HG03139 (cell line): ENCODE results near the gene PLPPR5.

Experiments used
- ATAC-seq: cut with Tn5 transposase; IDR thresholded peaks from one replicate; pipeline ENCODE4 v1.9.1; 2021; ENCODE audit not compliant: unreplicated experiment

The PLPPR5 gene

DNA sequence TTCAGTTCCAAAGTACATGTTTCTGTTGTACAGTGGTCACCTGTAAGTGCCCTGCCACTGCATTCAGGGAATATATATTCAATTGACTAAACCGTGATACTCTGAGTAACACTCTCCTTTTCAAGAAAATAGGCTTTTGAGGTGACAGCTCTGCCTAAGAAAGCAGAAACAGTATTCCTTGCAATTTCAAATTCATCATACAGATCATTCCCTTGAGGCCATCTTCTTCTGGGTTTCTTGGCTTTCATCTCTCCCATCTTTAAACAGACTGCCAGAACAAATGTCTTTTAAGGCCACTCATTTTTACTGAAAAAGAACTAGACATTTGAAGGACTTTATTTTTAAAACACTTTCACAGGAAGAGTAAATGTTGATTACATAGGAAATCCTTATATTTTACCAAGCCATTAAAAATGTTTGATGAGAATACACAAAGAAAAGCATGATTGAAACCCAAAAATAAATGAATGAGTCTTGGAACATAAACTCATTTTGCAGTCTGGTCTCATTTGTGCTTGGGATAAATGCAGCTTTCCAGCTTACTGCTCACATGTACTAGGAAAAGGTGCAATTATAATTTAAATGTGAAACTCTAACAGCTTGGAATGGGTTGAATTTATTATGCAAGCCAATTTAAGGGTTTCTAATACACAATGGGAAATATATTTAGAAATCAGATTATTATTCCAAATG lies 34.7 kb downstream of the PLPPR5 start:
- ATAC-seq = no peak

DNA sequence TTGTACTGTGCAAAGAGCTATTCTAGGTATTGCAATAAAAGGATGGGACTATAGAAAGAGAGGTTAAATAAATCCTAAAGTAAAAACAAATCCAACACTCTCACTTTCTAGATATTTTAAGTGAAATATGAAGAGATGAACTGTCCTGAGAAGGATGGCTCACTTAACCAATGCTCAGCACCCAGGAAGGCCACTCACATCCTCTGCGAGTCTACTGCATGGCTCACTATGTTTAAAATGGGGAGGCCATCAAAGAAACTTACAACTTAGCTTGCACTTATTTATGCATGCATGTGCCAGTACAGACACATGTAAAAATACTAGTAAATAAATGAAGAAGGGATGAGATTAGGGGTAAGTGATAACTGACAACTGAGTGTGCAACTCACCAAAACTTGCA lies 37.5 kb downstream of the PLPPR5 start:
- ATAC-seq = no peak

DNA sequence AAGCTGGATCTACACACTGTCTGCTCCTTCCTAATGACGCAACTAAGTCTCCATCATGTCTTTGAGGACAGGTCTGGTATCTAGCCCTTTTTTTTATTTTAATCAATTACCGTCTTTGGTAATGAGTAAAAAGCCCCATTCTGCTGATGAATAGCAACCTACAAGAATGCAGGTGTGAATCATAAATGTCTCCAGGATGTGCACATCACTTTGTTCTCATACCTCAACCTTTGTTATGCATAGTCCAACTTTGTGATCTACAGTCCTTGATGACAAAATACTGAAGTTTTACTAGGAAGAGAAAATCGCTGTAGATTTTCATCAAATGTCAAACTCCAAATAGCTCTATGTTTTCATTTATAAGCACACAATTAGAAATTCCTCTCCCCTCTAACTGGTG lies 39.3 kb downstream of the PLPPR5 start:
- ATAC-seq = no peak

DNA sequence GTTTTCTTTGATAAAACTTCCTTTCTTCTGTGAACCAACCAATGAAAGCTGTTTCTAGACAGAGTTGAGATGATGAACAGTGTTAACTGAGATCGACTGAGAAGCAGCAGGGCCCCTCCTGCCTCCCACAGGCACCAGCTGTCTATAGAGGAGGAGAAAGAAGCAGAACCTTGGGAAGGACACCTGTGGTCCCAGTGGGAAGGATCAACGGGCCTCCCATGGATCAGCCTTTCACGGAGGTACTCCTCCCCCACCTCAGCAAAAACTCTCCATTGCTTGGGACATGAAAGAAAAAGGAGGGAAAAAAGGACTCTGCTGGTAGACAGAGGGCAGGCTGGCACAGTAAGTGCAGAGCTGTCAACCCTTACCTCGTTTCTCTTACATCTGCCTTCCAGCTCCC lies 40.5 kb downstream of the PLPPR5 start:
- ATAC-seq = no peak

DNA sequence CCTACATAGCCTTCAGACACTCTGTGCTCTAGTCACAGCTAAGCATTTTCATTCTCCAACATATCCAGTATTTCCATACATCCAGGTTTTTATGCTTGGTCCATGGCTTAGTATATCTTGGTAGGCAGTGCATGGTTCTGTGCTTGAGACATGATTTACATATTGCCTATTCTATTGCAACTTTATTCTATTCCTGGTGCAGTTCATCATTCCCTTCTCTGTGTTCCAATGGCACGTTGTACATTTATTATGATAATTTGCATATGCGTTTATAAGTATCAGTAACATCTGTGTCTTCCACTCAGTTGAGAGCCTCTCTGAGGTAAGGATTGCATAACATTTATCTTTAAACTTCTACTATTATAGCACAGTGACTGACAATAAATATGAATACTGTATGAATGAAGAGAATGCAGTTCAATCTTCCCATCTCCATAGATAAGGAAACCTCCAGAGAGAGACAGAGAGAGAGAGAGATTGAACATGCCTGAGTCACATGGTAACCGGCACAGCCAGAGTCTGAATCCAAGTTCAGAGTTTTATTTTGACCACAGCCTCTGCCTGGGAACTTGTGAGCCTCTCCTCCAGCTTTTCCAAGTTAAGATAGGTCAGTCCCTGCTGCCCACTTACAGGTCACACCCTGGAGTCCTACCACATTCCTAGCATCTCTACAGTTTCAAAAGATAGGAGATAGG lies 41.5 kb downstream of the PLPPR5 start:
- ATAC-seq = no peak

DNA sequence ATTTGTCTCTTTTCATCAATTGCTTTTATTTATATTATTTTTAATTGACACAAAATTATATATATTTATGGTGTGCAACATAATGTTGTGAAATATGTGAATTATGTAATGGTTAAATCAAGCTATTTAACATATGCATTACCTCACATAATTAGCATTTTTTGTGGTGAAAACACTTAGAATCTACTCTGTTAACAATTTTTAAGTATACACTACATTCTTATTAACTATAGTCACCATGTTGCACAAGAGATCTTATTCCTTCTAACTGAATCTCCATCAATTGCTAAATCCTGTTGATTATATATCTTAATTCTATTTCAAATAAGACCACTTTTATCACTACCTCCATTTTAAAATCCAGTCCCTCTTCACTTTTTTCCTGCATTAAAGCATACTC lies 42.5 kb downstream of the PLPPR5 start:
- no peak for ATAC-seq

DNA sequence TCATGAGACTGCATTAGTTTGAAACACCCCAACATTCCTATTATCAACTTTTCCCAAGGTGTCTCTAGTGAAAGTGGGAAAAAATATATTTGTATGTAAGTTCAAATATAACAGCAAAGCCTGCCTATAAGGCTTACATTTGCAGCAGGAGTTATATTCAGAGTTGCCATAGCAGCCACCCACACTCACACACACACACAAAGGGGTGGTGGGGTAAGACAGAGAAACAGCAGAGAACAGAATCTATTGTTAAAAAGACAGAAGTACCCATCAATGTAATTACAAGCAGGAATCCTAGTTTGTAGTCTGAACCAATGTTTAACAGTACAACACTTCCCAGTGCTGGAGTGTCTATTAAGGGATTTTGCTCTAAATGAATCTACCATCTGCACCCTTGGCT lies 55.0 kb downstream of the PLPPR5 start:
- ATAC-seq = no peak

DNA sequence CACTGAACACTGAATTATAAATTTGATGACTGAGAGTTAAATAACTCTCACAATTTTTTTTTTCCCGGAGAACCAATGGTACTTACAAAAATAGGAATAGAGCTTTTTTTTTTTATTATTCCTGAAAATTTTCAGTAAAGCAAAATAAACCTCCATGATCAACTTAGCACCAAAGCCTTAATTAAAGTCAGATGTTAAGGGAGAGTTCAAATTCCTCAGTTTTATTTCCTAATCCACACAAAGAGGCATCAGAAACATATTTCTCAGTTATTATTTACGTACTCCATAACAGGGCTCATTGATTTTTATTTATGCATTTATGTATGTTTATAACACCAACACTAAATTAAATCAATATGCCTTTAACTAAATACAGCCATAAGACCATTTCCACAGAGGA lies 55.5 kb downstream of the PLPPR5 start:
- no peak for ATAC-seq

DNA sequence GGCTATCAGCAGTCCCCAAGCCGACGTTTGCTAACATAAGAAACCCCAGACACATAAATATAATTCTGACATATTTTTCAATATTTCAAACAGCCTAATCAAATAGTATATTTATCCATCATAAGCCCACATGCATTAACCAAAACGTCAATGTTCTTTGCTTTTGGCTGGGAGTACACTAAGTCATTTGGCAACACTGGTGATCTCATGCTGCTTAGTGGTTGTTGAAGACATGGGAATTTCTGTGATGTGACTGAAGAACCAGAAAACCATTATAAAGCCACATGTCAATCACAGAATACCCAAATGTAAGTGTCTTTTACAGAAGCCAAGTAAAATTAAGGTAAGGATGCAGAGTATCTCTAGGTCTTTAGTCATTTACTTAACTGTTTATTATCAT lies 57.6 kb downstream of the PLPPR5 start:
- ATAC-seq = no peak

DNA sequence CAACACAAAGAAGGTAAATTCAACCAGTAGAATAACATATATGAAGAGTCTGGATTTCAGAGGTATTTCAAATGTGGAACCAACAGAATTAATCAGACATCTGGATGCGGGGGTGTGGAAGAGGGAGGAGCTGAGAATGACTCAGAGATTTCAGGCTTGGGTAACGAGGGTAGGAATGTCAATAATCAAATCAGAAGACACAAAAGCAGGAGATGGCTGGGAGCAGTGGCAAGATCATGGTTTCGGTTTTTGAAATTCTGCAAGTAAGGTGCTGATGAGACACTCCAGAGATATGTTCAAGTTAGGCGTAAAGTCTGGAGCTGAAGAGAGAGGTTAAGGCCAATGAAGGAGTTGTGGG lies 64.0 kb downstream of the PLPPR5 start:
- ATAC-seq = no peak

DNA sequence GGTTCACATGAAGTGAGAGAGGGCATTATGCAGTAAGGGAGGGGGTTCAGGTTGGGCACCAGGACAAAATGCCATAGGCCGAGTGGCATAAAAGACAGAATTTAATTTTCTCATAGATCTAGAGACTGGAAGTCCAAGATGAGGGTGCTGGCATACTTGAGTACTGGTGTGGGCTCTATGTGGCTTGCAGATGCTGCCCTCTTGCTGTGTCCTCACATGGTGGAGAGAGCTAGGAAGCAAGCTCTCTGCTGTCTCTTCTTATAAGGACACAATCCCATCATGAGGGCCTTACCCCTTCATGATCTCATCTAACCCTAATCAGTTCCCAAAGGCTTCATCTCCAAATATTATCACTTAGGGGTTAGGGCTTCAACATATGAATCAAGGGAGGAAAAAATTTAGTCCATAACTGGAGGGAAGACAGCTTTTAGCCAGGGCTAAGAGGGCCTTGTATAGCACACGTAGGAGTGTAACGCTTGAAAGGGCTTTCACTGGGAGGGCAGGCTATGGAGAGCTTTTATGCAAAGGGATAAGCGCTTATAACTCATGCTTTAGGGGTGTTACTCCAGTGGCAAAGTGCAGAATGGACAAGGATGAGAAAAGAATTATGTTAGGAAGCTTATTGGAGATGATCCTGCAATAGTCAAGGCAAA lies 64.5 kb downstream of the PLPPR5 start:
- no peak for ATAC-seq

DNA sequence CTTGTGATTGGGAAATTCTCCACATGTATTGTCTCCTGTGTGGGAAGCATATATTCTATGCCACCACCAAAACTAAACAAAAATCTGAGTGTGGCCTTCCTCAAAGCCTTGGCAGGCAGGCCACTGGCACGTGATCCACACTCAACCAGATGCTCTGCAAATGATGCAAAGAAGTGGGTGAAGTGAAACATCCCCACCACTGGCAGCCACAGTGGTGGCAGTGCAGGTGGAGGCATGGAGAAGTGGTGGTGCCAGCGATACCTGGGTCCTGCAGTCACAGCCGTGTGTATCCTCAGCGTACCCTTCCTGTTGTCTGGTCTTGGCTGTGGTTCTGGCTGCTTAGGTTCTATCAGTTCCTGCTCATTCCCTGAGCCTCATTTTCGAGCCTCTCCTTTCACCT lies 65.2 kb downstream of the PLPPR5 start:
- no peak for ATAC-seq

DNA sequence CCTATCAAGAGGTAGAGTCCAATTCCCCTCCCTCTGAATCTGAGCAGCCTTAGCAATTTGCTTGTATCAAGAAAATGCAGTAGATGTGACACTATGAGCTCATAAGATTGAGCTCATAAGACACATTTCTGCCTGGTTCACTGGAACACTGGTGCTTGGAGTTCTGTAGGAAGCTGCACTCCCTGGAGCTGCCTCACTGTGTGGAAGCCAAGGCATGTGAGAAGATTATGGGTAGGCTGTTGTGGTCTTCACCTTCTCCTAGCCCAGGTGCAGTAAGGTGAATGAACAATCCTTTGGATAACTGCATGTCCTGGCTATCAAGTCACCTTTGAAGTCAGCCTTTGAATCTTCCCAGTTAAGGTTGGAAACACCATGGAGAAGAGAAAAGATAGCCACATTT lies 67.3 kb downstream of the PLPPR5 start:
- no peak for ATAC-seq

DNA sequence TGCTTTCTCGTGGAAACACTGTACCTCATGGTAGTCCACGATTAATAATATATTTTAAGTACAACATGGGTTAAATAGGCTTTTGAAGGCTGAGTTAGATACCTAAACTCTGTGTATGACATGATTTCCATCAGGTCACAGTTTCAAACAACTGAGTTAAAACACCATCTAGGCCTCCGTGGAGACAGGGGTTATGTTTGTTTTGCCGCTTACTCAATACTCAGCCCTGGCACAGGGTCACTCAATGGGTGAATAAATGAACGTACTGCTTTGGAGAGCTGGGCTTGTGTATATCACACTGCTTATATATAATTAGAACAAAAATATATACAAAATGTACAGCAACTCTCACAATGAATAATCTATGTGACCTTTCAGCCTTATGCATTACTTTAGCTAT lies 72.5 kb downstream of the PLPPR5 start:
- no peak for ATAC-seq

DNA sequence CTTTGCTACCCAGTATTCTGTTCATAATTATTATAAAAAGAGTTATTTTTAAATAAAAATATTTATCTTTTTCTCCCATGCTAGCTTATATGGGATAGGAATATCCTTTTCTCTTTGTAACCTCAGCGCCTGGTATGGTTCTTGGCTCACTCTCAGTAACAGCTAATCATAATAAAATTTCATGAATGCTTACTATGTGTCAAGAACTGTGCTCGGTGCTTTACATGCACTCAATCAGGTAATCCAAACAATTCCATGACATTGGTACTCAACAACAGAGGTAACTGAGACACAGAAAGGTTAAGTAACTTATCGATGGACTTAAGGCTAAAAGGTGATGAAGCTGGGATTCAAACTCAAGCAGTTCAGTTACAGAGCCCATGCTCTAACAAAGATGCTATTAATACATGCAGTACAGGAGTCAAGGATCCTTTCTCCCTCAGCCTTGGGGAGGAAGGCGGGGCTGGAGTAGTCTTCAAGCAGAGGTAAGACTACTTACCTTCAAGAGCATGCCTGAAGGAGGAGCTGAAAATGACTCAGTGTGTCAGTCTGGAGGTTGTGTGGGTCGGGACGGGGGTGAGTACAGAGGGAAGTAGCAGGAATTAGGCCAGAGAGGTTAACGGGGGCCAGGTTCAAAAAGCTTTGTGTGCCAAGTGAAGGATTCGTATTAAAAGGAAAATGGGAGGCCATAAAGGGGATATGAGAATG lies 73.4 kb downstream of the PLPPR5 start:
- ATAC-seq = no peak

DNA sequence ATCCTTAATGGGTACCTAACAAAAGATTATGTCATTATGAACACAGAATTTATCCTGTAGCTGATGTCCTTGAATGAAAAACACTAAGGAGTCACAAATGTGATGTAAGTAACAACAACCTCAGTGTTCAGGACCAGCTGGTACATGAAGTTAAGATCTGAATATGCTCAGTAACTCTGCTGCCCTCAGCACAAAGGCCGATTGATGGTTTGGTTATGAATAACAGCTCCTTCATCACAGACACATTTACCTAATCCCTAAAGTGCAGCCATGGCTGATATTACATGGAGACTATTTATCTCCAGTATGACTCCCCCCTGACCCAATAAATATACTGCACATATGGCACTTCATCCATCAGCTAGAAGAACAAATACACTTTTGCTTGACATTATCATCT lies 75.2 kb downstream of the PLPPR5 start:
- ATAC-seq = no peak

DNA sequence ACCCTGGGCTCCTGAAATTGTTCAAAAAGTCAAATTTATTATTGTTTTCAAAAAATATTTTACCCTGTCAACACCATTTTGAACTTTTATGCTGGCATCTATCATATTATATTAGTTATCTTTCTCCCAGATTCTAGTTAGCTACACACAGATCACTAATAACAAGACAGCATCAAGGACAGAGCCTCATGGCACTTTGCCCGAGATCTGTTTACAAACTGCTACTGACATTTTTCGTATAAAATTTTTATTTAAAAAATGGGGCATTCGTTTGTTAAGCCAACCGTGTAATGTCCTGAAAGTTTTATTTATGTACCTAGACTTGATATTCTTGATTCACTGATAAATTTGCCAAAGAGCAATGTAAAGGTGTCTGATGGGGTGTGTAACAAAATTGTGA lies 78.1 kb downstream of the PLPPR5 start:
- no peak for ATAC-seq

DNA sequence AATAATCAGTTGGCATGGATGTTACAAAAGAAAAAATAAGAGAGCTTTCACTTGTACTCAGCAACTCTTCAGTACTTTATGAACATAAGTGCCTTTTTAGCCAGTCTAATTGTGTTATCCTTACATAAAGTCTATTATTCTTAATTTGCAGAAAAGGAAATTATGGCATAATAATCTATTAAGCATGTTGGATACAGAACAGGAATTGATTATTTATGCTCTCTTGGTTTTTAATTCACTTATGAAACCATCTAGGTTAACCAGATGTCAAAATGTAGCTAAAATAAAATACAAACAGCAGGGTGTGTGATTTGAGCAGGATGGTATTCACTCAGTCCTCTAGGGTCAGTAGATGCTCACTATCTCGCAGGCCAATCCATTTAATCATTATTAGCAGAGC lies 79.7 kb downstream of the PLPPR5 start:
- no peak for ATAC-seq

DNA sequence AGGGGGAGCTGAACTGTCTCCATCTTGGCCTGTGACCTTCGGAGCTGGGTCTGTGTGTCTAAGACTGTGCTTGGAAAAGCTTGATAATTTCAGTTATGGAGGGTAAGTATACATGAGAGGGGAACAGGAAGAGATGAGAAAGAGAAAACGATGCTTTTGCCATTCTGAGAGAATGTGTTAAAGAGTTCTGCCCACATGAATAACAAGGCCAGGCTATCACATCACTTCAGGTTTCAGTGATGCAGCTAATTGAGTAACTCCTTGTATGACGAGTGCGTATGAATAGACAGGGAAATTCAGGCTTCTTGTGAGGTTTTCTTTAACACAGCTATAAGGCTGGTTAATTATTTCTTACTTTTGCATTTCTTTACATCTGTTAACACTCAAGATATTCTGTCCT lies 81.0 kb downstream of the PLPPR5 start:
- no peak for ATAC-seq

DNA sequence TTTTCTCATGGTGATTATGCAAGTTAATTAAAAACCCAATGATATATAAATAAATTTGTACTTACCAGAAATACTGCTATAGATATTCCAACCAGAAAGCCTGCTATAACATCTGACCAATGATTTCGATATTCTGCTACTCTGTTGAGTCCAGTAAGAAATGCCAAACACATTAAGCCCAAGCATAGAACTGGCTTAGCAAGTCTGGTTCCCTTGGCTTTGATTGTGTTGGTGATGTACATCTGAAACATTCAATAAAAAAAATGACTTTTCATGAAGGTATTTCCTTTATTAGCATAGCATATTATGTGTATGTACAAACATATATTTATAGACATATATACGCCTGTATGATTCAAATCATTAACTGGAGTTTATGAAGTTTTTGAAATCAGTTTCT lies 82.8 kb downstream of the PLPPR5 start:
- no peak for ATAC-seq

DNA sequence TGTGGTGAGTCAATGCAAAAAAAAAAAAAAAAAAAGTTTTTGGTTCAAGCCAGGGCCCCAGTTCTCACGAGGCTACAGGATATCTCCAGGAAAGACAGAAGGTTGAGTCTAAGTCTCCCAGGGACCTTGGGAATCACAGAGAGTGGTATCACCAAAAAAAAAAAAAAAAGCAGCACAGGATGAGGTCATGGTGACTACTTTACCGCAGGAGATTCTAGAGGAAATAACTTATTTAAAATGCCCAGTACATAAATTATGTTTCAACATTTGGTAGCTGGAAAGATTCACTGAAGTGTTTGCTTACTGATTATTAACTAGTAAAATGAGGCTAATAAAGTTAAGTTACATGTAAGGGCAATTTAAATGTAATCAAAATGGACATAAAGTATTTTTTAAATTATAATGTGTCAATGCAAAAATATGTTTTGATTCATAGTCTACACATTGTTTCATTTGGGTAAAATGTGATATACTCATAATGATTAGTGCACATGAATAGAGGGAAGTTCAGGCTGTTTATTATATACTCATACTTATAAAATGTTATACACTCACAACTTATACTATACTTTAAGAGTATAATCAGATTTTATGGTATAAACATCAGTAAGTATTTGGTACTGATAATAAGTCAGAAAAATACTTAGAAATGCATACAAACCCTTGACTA lies 84.1 kb downstream of the PLPPR5 start:
- no peak for ATAC-seq
